Stomach (tissue), 4 donors: ENCODE data around the gene METTL25.

Experiments
- CTCF ChIP-seq, 7 experiments: fragments of 450-650 bp in 4 of 7; fragments of 200-600 bp in 3 of 7; sonication (generic) in 3 of 7; IDR thresholded peaks; one replicate each; pipeline ENCODE4 v1.5.1; 2016 to 2019; ENCODE audit warnings: antibody characterized with exemption in 7 of 7, control low read depth in 2 of 7, mild to moderate bottlenecking in 1 of 7
- EP300 ChIP-seq: sonication (generic); formaldehyde crosslinking; IDR thresholded peaks from one replicate; pipeline ENCODE4 v1.6.1; 2017; ENCODE audit warnings: antibody characterized with exemption
- POLR2A ChIP-seq, 4 donors: fragments of 450-650 bp; IDR thresholded peaks; one replicate each; pipeline ENCODE4 v1.6.1; 2016; ENCODE audit warnings: antibody characterized with exemption in 4 of 4, control low read depth in 2 of 4, mild to moderate bottlenecking in 1 of 4, moderate library complexity in 1 of 4

- TF ChIP-seq EP300 (no peak), CTCF (IDR thresholded peaks at IDR 0.05) (no peak), POLR2A (IDR thresholded peaks at IDR 0.05) (no peak)
Measured at GRCh38 chr12:82325540-82326336, 32.6 kb upstream of the METTL25 start.
